ENCODE data around the gene ANKH. TPM values are rescaled to one million over a fixed set of nuclear protein-coding genes. Genes with fewer than 3 reads are reported as not detected.

ANKH gene
- total RNA-seq, 1 experiment from 2014 or later, result 65.2 TPM

- no TSS peak for BruUV-seq (replicated peaks)
- H3K9ac ChIP-seq (ENCODE audit: low read length), result no peak overlapping the region
- no peaks in the 10 kb centered on the region for H4K20me1 ChIP-seq (ENCODE audit: insufficient read depth)
- H3K9me3 ChIP-seq (ENCODE audit: control insufficient read depth in 1 of 2, insufficient read depth in 1 of 2, low read depth in 1 of 2, low read length in 2 of 2), result no peaks in the 10 kb centered on the region
- no peaks in the 10 kb centered on the region for H3K9me2 ChIP-seq (ENCODE audit: insufficient read depth)
- H3K4me1 ChIP-seq (ENCODE audit: control insufficient read depth in 1 of 2, insufficient read depth in 2 of 2, low read length in 2 of 2), result no peaks in the 10 kb centered on the region
- TF ChIP-seq SIN3A (IDR thresholded peaks at IDR 0.05; ENCODE audit: low read depth), result no peak
- no peak for TF ChIP-seq CBX3 (IDR thresholded peaks at IDR 0.05; ENCODE audit: low read depth)
- no peak for TF ChIP-seq ZNF274 (IDR thresholded peaks at IDR 0.05; ENCODE audit: low read depth, low read length)
- no peak for TF ChIP-seq CTCF (IDR thresholded peaks at IDR 0.05 in 2 of 3, conservative IDR thresholded peaks at IDR 0.05 in 1 of 3; ENCODE audit: borderline replicate concordance in 1 of 3, insufficient read depth in 1 of 3, low read depth in 2 of 3, low read length in 2 of 3)
- TF ChIP-seq FOSL1 (IDR thresholded peaks at IDR 0.05; ENCODE audit: low read depth), result no peak
- no peak for TF ChIP-seq SRF (IDR thresholded peaks at IDR 0.05; ENCODE audit: low read depth)
- no peaks in the 10 kb centered on the region for H3K79me2 ChIP-seq (ENCODE audit: insufficient read depth, low read length)
- DNase-seq (ENCODE audit: low read depth, low spot score), result no peak
- no peak for ATAC-seq
- ChIA-PET POLR2A (no interaction called here), RAD21 (ENCODE audit: low non-redundant PET in 1 of 2, low total read pairs in 2 of 2, uncharacterized antibody in 2 of 2, unreplicated experiment in 2 of 2) (no interaction called here), CTCF (no interaction called here)
- no peak overlapping the region for H3K27ac ChIP-seq (ENCODE audit: low read depth, low read length)
- H2AFZ ChIP-seq (ENCODE audit: low read depth, low read length, poor library complexity, severe bottlenecking), result no peak overlapping the region
- no peak overlapping the region for H3K4me2 ChIP-seq (ENCODE audit: low read length)
- intact Hi-C loops (cut with micrococcal nuclease), result no loop called here
- no peak overlapping the region for H3K4me3 ChIP-seq (replicated peaks in 1 of 2; ENCODE audit: low read depth in 1 of 2, low read length in 2 of 2)
- no peaks in the 10 kb centered on the region for H3K36me3 ChIP-seq (ENCODE audit: control insufficient read depth in 1 of 2, insufficient read depth in 2 of 2, low read length in 2 of 2)
- H3K27me3 ChIP-seq (ENCODE audit: insufficient read depth, low read length), result no peaks in the 10 kb centered on the region
Observed at GRCh38 chr5:14787801-14788579, 83.6 kb downstream of the ANKH start.

- no peaks in the 10 kb centered on the region for H3K9me2 ChIP-seq (ENCODE audit: insufficient read depth)
- no peaks in the 10 kb centered on the region for H3K27me3 ChIP-seq (ENCODE audit: insufficient read depth, low read length)
- ChIA-PET CTCF (no interaction called here), RAD21 (ENCODE audit: low non-redundant PET in 1 of 2, low total read pairs in 2 of 2, uncharacterized antibody in 2 of 2, unreplicated experiment in 2 of 2) (no interaction called here), POLR2A (no interaction called here)
- intact Hi-C loops (cut with micrococcal nuclease), result no loop called here
- DNase-seq (ENCODE audit: low read depth, low spot score), result no peak
- ATAC-seq, result no peak
- BruUV-seq (replicated peaks), result no TSS peak
- no peak overlapping the region for H2AFZ ChIP-seq (ENCODE audit: low read depth, low read length, poor library complexity, severe bottlenecking)
- no peak overlapping the region for H3K4me2 ChIP-seq (ENCODE audit: low read length)
- peaks cover under 1 to 6% of the 10 kb centered on the region in 2 experiments; a peak in 2 of 4 replicates for H3K4me1 ChIP-seq (ENCODE audit: control insufficient read depth in 1 of 2, insufficient read depth in 2 of 2, low read length in 2 of 2)
- TF ChIP-seq POLR2A (IDR thresholded peaks at IDR 0.05; ENCODE audit: borderline replicate concordance, extremely low read depth, insufficient read depth, insufficient read length) (no peak), MAX (IDR thresholded peaks at IDR 0.05) (no peak), SRF (IDR thresholded peaks at IDR 0.05; ENCODE audit: low read depth) (no peak)
- no peaks in the 10 kb centered on the region for H3K9me3 ChIP-seq (ENCODE audit: control insufficient read depth in 1 of 2, insufficient read depth in 1 of 2, low read depth in 1 of 2, low read length in 2 of 2)
- no peaks in the 10 kb centered on the region for H4K20me1 ChIP-seq (ENCODE audit: insufficient read depth)
- H3K36me3 ChIP-seq (ENCODE audit: control insufficient read depth in 1 of 2, insufficient read depth in 2 of 2, low read length in 2 of 2), result no peaks in the 10 kb centered on the region
- H3K9ac ChIP-seq (ENCODE audit: low read length), result no peak overlapping the region
- no peaks in the 10 kb centered on the region for H3K79me2 ChIP-seq (ENCODE audit: insufficient read depth, low read length)
- no peak overlapping the region for H3K27ac ChIP-seq (ENCODE audit: low read depth, low read length)
- no peak overlapping the region for H3K4me3 ChIP-seq (replicated peaks in 1 of 2; ENCODE audit: low read depth in 1 of 2, low read length in 2 of 2)
Observed at GRCh38 chr5:14783691-14784090, 87.9 kb downstream of the ANKH start.
